ENCODE data around the gene SLC25A33. TPM values are rescaled to one million over a fixed set of nuclear protein-coding genes. Genes with fewer than 3 reads are reported as not detected.
A peak's percentile ranks its signal among the peaks of the same experiment; 100 is the strongest.

SLC25A33 gene
- total RNA-seq, 1 donor from 2014 or later: 3.8 TPM

DNA sequence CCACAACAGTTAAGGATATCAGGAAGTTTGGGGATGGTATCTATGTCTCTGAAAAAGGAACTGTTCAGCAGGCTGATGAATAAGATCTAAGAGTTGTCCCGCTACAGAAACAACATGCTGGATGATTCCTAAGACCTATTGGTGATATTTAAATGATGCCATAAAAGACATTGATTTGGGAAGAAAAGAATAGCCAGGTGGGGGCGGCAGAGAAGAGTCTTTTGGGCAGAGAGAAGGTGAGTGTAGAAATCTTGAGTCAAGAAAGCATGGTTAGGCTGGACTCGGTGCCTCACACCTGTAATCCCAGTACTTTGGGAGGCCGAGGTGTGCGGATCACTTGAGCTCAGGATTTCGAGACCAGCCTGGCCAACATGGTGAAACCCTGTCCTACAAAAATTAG, 37.6 kb downstream of the SLC25A33 start:
- DNase-seq (no peak), ATAC-seq (no peak)
- intact Hi-C loops (cut with micrococcal nuclease): no loop called here

DNA sequence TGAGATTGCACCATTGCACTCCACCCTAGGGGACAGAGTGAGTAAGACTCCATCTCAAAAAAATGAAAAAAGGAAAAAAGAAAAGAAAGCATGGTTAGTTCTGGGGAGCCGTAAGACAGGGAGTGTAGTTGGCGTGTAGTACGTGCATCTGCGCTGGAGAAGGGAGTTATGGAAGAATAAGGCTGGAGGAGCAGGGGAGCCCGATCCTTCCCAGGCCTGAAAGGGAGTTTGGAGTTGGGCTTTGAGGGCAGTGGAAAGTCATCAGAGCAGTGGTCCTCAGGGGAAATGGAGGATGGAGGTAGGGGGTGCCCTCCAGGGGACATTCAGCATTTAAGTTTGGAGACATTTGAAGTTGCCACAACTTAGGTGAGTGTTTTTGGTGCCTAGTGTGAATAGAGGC, 38.2 kb downstream of the SLC25A33 start:
- DNase-seq (no peak), ATAC-seq (no peak)
- intact Hi-C loops (cut with micrococcal nuclease): no loop called here

DNA sequence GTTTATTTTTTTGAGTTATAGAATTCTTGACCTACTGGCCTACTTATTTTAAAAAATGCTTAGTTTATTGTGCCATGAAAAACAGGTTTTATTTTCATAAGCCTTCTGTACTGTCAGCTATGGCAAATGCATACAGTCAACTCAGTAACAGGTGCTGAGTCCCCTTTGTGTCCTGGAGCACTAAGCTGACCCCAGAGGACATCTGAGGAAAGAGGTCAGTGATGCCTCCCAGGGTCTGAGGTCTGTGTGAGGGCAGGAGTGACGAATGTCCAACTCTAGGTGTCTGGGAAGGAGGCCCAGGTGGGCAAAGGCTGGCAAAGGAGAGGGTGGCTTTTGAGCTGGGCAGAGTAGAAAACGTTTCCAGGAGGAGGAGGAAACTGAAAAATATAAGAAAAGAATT, 41.7 kb downstream of the SLC25A33 start:
- intact Hi-C loops (cut with micrococcal nuclease): no loop called here
- ATAC-seq (no peak), DNase-seq (no peak)

DNA sequence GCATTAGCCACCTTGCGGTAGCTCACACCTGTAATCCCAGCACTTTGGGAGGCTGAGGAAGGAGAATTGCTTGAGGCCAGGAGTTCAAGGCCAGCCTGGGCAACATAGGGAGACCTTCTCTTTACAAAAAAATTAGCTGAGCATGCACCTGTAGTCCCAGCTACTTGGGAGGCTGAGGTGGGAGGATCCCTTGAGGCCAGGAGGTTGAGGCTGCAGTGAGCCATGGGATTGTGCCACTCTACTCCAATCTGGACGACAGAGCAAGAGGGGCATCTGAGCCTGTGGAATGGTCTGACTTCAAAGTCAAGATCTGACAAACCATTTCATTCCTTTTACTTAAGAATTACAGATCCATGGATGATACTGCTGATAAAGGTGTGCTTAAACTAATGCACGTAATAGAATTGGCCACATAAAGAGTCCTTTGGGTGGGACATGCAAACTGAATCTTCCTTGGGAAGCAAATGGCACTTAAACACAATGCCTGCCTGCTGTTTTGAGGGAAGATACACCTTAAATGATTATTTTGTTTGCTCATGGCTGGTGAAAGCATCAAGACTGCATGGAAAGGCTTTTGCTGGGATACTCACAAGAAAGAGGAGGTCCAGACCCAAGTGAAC, 47.0 kb downstream of the SLC25A33 start:
- no peak for ATAC-seq
- peak; percentile 6 for DNase-seq
- intact Hi-C loops (cut with micrococcal nuclease): no loop called here

DNA sequence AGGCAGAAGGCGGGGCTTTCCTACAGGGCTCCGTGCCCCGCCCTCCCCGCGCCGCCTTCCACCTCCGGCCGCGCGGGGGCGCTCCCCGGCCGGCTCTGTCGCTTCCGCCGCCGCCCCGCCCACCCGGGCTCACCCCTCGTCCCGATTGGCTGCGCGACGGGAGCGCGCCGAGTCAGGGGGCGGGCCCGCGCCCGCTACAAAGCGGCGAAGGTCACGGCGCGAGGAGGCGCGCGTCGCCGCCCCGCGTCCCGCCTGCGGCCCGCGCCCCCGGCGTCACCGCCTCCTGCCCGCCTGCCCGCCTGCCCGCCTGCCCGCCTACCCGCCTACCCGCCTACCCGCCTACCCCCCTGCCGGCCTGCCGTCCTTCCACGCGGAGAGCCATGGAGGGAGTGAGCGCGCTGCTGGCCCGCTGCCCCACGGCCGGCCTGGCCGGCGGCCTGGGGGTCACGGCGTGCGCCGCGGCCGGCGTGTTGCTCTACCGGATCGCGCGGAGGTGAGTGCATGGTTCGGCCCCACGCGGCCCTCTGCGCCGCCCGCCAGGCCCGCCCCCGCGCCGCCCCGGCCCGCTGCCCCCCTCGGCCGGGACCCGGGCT, 49.4 kb downstream of the SLC25A33 start, which contains the start of gene TMEM201:
TSS of gene TMEM201 (plus strand) at position 361 of the 593 bp plus-strand sequence. CDS start at position 381, 20 bp downstream.
- peak; percentile 92 for ATAC-seq

DNA sequence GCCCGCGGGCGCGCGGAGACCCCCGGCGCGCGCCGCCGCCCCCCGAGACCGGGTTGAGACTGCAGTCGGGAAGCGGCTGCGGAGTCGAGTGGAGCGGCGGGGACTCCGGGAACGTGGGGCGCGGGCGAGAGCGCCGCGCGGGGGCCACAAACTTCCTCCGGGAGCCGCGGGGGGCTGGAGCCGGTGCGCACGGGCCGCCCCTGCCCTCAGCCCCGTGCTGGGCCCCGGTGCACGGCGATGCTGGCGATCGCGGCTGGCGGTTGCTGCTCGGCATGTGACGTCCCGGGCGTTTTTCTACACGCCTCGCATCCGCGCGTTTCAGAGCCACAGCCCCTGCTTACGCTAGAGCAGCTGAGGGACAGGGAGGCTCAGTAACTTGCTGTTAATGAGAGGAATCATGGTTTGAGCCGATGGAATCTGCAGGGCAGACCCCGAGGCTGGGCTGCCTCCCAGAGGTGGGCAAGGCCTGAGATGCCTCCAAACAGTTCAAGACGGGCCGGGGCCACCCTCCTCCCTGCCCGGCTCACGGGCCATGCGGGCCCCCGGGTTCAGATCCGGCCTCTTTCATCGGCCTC, 50.0 kb downstream of the SLC25A33 start:
- no peak for ATAC-seq
- intact Hi-C loops (cut with micrococcal nuclease): no loop called here
- peak; percentile 57 for DNase-seq

More for the DNA sequence above, 49.4 kb downstream of the SLC25A33 start, which contains the start of gene TMEM201:
- peak; percentile 99 for DNase-seq
- intact Hi-C loops (cut with micrococcal nuclease): no loop called here

DNA sequence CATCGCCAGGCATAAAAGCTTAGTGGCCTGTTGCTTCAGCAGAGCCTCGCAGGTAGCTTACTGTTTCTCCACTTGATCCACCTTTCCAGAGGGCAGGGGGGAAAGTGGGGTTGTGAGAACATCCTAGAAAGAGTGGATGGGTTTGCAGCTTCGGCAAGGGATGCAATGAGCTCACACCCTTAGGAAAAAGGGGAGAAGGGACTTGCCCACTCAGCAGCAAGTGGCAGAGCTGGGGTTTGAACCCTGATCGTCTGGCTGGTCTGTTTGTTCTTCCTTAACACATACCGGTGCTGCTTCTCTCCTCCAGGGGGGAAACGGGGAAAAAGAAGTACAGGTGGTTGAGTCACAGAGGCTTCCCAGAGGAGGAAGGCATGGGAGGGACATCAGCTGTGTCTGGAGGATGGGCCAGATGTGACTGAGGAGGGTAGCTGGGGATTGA, 50.5 kb downstream of the SLC25A33 start:
- ATAC-seq (no peak), DNase-seq (no peak)
- intact Hi-C loops (cut with micrococcal nuclease): no loop called here

DNA sequence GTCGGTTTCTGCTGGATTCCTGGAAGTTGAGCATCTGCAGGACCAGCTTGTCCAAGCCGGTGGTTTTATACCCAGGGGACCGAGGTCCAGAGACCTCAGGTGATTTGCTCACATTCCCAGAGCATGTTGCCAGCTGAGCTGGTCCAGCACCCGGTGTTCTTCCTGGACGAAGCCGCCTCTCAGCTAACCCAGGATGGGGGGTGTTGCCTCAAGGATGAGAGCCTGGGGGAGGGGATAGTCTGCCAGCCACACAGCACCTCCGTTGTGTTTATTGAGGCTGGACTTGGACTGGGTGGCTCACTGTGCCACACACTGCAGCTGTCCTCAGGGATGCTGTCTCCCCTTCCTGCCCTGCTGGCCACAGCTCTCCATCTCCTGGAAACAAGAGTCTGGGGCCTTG, 50.9 kb downstream of the SLC25A33 start:
- intact Hi-C loops (cut with micrococcal nuclease): no loop called here
- peak; percentile 21 for DNase-seq
- ATAC-seq: no peak

DNA sequence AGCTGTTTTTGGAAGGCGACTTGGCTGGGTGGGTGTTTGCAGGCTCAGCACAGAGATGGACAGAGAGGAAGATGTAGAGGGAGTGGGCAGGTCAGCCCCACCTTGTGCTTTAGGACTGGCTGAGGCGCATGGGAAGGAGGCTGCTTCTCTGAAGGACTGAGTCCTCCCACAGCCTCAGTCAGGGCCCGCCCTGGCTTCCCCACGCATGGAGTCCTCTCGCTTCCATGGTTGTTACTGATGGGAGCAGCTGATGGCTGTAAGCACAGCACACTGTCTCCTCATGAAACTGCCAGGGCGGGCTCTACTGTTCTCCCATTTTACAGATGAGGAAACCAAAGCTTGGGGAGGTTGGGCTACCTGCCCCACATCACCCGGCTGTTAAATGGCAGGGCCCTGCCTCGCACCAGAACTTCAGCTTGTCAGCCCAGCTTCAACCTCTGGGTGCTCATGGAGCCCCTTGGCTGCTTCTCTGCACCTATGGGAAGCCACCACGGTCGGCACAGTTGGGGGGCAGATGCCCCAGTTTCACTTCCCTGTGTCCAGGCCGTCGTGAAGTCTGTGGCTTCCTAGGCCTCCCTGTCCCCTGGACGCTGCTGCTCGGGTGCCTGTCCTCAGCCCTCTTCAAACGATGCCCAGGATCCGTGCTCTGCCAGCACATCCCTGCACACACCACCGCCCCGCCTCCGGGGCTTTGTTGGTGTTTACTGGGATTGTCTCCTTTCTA, 51.8 kb downstream of the SLC25A33 start:
- ATAC-seq (no peak), DNase-seq (peak; percentile 26)
- intact Hi-C loops (cut with micrococcal nuclease): no loop called here

DNA sequence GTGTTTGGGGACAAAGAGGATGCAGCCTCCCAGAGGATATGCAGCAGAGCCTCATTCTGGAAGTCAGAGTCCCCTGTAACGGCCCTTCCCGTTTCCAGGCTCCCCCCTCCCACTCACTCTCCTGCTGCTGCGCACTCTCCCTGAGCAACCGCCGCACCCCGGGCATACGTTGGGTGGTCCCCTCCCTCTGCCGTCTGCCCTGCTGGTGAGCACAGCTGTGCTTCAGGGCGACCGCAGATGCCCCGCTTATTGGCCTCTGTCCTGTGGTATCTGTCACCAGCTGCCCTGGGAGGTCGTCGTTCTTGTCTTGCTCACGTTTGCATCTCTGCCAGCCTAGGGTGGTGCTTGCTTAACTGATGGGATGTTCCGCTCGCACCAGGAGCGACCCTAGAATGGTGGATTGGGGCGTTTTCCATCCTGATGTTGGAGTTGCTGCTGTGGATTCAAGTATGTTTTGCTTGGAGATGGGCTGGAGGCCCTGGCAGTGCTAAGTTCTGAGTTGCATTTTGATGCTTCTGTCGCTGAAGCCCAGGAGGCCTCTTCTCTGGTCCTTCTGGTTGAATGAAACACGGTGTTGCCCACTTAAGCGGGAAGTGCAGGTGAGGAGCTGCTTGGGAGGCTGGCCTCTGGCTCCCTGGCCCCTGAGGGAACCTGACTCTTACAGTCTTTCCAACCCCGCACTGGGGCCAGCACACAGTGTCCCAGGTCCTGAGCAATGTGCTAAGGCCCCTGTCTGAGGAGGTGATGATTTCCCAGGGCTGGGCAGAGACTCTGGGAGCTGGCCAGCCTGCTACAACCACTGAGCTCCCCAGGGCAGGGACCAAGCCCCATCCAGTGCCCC, 52.6 kb downstream of the SLC25A33 start:
- ATAC-seq (peak; percentile 1), DNase-seq (peak; percentile 51)
- intact Hi-C loops (cut with micrococcal nuclease): no loop called here

DNA sequence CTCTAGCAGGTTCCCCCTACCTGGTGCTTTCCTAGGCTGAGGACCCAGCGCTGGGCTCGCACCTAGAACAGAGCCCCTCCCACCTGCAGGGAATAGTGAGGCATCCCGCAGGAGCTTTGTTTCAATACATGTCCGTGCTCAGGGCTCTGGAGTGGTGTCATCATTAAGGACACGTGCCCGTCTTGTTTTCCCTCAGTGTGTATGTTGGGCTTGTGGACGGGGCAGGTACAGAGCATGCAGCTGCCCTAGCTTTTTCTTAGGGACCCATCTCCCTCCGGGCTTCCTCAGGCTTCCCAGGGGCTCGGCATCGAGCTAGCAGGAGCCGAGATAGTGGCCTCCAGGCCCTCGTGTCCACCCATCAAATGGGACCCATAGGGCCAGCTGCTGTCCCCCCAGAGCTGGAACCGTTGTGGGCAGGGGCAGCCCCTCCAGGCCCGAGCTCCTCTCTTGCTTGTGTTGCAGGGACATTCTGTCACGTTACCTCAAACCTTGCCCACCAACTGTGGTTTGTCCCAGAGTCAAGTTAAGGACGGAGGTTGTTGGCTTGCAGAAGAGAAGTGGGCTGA, 53.3 kb downstream of the SLC25A33 start:
- no peak for ATAC-seq
- DNase-seq: no peak
- intact Hi-C loops (cut with micrococcal nuclease): no loop called here

DNA sequence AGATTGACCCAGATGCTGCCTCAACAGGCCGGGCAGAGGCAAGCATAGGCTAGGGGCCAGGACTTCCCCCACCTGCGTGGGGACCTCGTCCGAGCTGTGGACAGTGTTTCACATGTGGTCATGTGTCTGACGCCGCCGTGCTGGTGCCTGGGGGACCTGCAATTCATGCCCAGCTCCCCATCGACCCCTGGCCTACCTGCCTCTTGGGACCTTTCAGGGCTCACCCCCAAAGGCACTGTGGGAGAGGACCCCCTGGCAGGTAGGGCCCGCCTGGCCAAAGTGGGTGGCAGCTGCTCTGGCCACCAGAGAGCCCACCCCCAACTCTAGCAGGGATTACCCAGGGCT, 53.9 kb downstream of the SLC25A33 start:
- no peak for ATAC-seq
- intact Hi-C loops (cut with micrococcal nuclease): no loop called here
- no peak for DNase-seq

DNA sequence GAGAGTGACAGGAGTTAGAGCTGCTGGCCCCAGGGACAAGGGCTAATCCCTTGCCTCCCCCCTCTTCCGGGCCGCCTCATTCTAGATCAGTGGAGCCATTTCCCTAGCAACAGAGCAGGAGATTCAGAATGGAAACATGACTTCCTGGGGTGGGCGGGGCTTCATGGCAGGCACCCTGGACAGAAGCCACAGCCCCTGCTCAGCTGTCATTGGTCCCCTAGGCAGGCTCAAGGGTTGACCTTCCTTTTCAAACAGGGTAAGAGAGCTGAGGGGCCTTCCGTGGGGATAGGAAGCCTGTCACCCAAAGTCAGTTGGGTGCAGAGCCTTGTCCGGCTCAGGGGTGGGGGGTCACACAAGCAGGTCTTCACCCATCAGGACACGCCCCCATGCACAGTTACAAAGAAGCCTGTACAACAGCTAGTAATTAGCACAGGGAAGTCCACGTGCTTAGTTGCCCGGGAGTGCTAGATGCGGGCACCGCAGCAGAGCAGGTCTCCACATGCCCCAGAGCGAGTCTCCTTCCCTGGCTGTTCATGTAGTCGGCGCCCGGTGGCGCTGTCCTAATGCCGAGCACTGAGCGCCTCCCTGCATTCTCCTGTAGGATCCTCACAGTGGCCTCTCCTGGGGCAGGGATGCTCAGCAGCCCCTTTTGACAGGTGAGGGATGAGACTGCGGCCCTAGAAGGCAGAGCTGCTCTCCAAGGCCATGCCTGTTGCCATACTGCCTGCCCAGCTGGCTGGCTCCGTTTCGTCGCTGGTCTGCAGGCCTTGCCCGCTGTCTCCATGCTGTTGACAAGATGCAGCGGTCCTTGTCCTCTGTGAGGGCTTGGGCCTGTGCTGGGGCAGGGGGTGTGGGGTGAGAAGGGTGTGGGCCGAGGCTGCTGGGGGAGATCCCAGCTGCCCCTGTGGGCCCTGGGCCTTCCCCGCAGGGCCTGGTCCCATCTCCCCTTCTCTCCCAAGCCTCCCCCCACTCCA, 54.5 kb downstream of the SLC25A33 start:
- DNase-seq (peak; percentile 81), ATAC-seq (peak; percentile 51)
- intact Hi-C loops (cut with micrococcal nuclease): no loop called here

DNA sequence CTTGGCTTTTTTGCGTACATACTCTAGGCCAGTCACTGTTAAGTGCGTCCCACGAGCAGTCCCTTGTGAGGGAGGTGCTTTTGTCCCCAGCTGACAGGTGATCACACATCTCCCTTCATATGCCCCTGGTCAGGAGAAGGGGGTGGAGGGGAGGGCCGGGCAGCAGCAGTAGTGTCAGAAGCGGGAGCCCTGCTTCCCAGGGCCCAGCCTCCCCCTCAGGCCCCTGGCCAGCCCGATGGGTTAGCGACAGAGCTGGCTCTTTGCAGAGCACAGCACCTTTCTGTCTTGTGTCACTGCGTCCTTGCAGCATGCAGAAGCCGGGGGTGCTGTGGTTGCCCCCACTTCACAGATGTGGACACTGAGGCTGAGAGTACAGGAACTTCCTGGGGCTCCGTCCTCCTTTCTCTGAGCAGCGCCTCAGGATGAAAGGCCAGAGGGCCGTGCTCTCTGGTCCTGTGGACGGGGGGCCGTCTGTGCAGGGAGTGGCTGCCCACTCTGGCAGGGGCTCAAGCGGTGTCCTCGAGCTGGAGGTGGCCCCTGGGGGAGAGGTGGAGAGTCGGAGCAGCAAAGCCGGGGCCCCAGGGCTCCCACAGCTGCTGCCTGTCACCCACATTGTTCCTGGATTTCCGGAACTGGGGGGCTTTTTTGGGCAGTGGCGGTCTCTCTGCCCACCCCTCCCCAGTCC, 55.3 kb downstream of the SLC25A33 start:
- intact Hi-C loops (cut with micrococcal nuclease): no loop called here
- DNase-seq (peak; percentile 24), ATAC-seq (no peak)

DNA sequence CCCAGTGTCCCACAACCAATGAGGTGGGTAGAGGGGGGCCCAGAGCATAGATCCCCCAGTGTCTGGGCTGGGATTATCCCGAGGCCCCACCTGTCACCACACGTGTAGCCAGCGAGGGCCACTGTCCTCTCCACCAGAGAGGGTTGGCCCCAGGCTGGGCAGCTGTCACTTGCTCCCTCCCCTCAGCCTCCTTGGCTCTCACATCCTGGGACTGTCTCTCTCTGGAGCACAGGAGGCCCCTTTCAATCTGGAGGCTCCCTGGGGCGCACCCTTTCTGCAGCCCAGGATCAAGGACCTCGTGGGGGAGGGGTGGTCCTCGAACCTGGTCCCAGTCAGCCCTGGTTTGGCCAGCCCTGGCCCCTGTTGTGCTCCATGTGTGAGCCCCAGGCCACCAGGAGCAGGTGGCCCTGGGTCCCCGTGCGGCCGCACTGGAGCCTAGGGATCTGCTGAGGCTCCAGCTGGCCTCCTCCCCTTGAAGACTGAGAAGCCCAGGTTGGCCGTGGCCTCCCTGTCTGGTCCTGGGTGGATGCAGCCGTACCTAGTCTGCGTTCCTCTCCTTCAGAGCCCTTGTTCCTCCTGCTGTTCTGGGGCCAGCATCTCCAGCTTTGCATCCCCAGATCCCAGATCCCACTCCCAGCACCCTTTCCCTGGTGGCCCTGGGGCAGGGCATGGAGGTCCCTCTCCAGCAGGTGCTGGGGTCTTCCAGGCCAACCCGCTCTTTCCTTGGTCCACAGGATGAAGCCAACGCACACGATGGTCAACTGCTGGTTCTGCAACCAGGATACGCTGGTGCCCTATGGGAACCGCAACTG, 56.1 kb downstream of the SLC25A33 start:
- DNase-seq (no peak), ATAC-seq (no peak)
- intact Hi-C loops (cut with micrococcal nuclease): no loop called here

DNA sequence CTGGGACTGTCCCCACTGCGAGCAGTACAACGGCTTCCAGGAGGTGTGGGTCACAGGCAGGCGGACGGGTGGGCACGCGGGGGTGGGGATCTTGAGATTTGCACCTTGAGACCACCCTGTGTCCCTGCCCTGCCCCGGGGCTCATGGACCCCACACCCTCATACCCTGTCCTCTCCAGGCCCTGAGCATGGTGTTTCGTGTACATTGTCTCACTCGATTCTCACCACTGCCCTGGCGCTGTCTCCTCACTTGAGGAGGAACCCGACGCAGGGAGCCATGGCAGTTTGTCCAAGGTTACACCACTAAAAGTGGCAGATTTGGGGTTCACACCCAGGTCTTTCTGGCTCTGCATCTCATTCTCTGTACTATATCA, 56.7 kb downstream of the SLC25A33 start:
- intact Hi-C loops (cut with micrococcal nuclease): no loop called here
- DNase-seq: no peak
- ATAC-seq: no peak

Data from left ventricle myocardium superior (tissue), 1 donor.